Smooth muscle cell (in vitro differentiated cells): Measurements from ENCODE around the gene ELMO1. TPM values are rescaled to one million over a fixed set of nuclear protein-coding genes. Genes with fewer than 3 reads are reported as not detected.

Experiments used
- DNase-seq: peaks from one replicate; lab custom pipeline; 2025; ENCODE audit not compliant: unreplicated experiment; lab: John Stamatoyannopoulos, UW
- H2AFZ ChIP-seq: fragments of 200-600 bp; sonication (generic); 2 replicates; pipeline ENCODE4 v1.6.0; 2016; ENCODE audit warnings: antibody characterized with exemption, low read depth, mild to moderate bottlenecking
- H3F3A ChIP-seq: fragments of 200-600 bp; sonication (generic); 2 replicates; pipeline ENCODE4 v1.6.0; 2017; ENCODE audit warnings: antibody characterized with exemption, low read depth
- H3K27ac ChIP-seq: fragments of 200-600 bp; sonication (generic); 2 replicates; pipeline ENCODE4 v1.5.1; 2016; ENCODE audit warnings: low read depth, mild to moderate bottlenecking
- H3K27me3 ChIP-seq: fragments of 200-600 bp; sonication (generic); 2 replicates; pipeline ENCODE4 v1.6.1; 2016; ENCODE audit warnings: low read depth, mild to moderate bottlenecking
- H3K36me3 ChIP-seq: fragments of 200-600 bp; sonication (generic); 2 replicates; pipeline ENCODE4 v1.5.1; 2016; ENCODE audit warnings: low read depth
- H3K4me1 ChIP-seq: fragments of 200-600 bp; sonication (generic); 2 replicates; pipeline ENCODE4 v1.5.1; 2016; ENCODE audit warnings: low read depth
- H3K4me2 ChIP-seq: fragments of 200-600 bp; sonication (generic); 2 replicates; pipeline ENCODE4 v1.6.0; 2016; ENCODE audit warnings: mild to moderate bottlenecking
- H3K4me3 ChIP-seq: fragments of 200-600 bp; sonication (generic); 2 replicates; pipeline ENCODE4 v1.5.1; 2016; ENCODE audit warnings: mild to moderate bottlenecking
- H3K79me2 ChIP-seq: fragments of 200-600 bp; sonication (generic); 2 replicates; pipeline ENCODE4 v1.6.0; 2016; ENCODE audit warnings: low read depth, mild to moderate bottlenecking
- H3K9ac ChIP-seq: fragments of 200-600 bp; sonication (generic); 2 replicates; pipeline ENCODE4 v1.6.0; 2016; ENCODE audit warnings: low read depth
- H3K9me3 ChIP-seq: fragments of 200-600 bp; sonication (generic); replicated peaks from 2 replicates; pipeline ENCODE4 v1.5.1; 2016; ENCODE audit warnings: low read depth
- H4K20me1 ChIP-seq: fragments of 200-600 bp; sonication (generic); 2 replicates; pipeline ENCODE4 v1.6.0; 2016; ENCODE audit warnings: low read depth
- CTCF ChIP-seq: fragments of 200-600 bp; sonication (generic); IDR thresholded peaks from 2 replicates; pipeline ENCODE4 v1.5.1; 2017; ENCODE audit warnings: borderline replicate concordance, mild to moderate bottlenecking, antibody characterized with exemption; ENCODE audit not compliant: insufficient read depth, poor library complexity, severe bottlenecking
- WGBS: methylation state at CpG from one replicate; pipeline ENCODE4 v1.1.7; 2016; ENCODE audit warnings: low lambda C conversion rate; 5-methylcytosine and 5-hydroxymethylcytosine counted together
- polyA plus RNA-seq: library from polyadenylated mRNA; unstranded; fragments of >200 nt; fragmentation: Nextera tagmentation; extraction: Ambion mirVana; gene quantifications from 2 replicates; pipeline ENCODE4 v1.2.1, GENCODE V29; 2016
- total RNA-seq: library from RNA; depleted of rRNA; stranded (reverse); fragments of >200 nt; gene quantifications from 2 replicates; pipeline ENCODE4 v1.2.3, GENCODE V29; 2014

Gene ELMO1
- total and polyA plus RNA-seq, 2 experiments from 2014 or later, result 8.2 to 36.0 TPM

GRCh38 chr7:36904101-36904500, 544.6 kb downstream of the ELMO1 start:
- H3K27ac ChIP-seq, result no peak overlapping the region
- WGBS, result 98% methylated on average over 3 of the region's 3 CpGs
- no peaks in the 10 kb centered on the region for H3K36me3 ChIP-seq
- no peak overlapping the region for H3K4me2 ChIP-seq
- no peaks in the 10 kb centered on the region for H3K27me3 ChIP-seq
- no peak for TF ChIP-seq CTCF
- H4K20me1 ChIP-seq, result no peaks in the 10 kb centered on the region
- no peaks in the 10 kb centered on the region for H3K79me2 ChIP-seq
- H3K9me3 ChIP-seq, result no peaks in the 10 kb centered on the region
- H3K9ac ChIP-seq, result no peak overlapping the region
- DNase-seq, result no peak
- H3F3A ChIP-seq, result no peaks in the 10 kb centered on the region
- no peak overlapping the region for H2AFZ ChIP-seq
- H3K4me1 ChIP-seq, result no peaks in the 10 kb centered on the region
- H3K4me3 ChIP-seq, result no peak overlapping the region

- H3K79me2 ChIP-seq, result no peaks in the 10 kb centered on the region
- WGBS, result 93% methylated on average over 4 of the region's 4 CpGs
- H3K27ac ChIP-seq, result no peak overlapping the region
- no peaks in the 10 kb centered on the region for H3K4me1 ChIP-seq
- no peaks in the 10 kb centered on the region for H3F3A ChIP-seq
- no peaks in the 10 kb centered on the region for H3K27me3 ChIP-seq
- H3K36me3 ChIP-seq, result no peaks in the 10 kb centered on the region
- H4K20me1 ChIP-seq, result no peaks in the 10 kb centered on the region
- no peak for TF ChIP-seq CTCF
- H2AFZ ChIP-seq, result no peak overlapping the region
- no peak overlapping the region for H3K4me3 ChIP-seq
- no peaks in the 10 kb centered on the region for H3K9me3 ChIP-seq
- no peak for DNase-seq
- no peak overlapping the region for H3K4me2 ChIP-seq
- H3K9ac ChIP-seq, result no peak overlapping the region
Observed at GRCh38 chr7:36900988-36901710, 547.5 kb downstream of the ELMO1 start.

- Histone ChIP-seq H3K27ac (no peak overlapping the region), H3K27me3 (no peaks in the 10 kb centered on the region), H3K9ac (no peak overlapping the region), H3K4me2 (no peak overlapping the region), H3K4me3 (no peak overlapping the region), H3K4me1 (no peaks in the 10 kb centered on the region), H2AFZ (no peak overlapping the region), H4K20me1 (no peaks in the 10 kb centered on the region), H3K79me2 (no peaks in the 10 kb centered on the region), H3F3A (no peaks in the 10 kb centered on the region), H3K9me3 (no peaks in the 10 kb centered on the region), H3K36me3 (no peaks in the 10 kb centered on the region)
- no peak for TF ChIP-seq CTCF
- DNase-seq, result no peak
- 91% methylated on average over 5 of the region's 5 CpGs for WGBS
Observed at GRCh38 chr7:36898186-36898585, 550.5 kb downstream of the ELMO1 start.
